EH (cell line): Measurements from ENCODE around the gene MPPE1.
"Not testable (repeated sequence)": the region's sequence is repeated elsewhere in the genome, so short reads cannot be mapped to it uniquely, and the experiment has no call there.

Experiments used
- DNase-seq: peaks from one replicate; pipeline ENCODE4 v3.0.0-alpha.2; 2015; ENCODE audit warnings: low read depth

The MPPE1 gene

GRCh38 chr18:11857177-11857887, 50.8 kb downstream of the MPPE1 start:
- peak; percentile 95 for DNase-seq

GRCh38 chr18:11854554-11854953, 53.6 kb downstream of the MPPE1 start:
- not testable (repeated sequence) for DNase-seq

GRCh38 chr18:11851806-11852337, 56.2 kb downstream of the MPPE1 start:
- DNase-seq, result peak; percentile 61

DNA sequence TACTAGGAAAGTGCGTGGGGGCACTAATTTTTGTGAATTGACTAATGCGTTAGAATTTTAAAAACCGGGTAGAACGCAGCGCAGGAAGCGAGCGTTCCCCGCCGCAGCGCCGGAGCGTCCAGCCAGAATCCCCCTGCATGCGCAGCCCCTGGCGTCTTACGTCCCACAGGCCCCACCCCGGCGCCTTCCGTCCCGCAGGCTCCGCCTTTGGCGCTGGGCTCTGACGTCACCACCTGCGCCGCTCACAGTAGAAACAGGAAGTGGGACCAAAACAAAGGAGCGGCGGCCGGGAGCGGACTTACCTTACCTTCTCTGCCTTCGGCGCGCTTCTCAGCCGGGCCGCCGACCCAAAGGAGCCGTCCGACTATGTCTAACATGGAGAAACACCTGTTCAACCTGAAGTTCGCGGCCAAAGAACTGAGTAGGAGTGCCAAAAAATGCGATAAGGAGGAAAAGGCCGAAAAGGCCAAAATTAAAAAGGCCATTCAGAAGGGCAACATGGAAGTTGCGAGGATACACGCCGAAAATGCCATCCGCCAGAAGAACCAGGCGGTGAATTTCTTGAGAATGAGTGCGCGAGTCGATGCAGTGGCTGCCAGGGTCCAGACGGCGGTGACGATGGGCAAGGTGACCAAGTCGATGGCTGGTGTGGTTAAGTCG, 56.8 kb downstream of the MPPE1 start, which contains the start of gene CHMP1B:
CHMP1B (plus strand) TSS at position 268 of the 660 bp plus-strand sequence; CDS start at position 367, 99 bp downstream.
- DNase-seq, result peak; percentile 96

DNA sequence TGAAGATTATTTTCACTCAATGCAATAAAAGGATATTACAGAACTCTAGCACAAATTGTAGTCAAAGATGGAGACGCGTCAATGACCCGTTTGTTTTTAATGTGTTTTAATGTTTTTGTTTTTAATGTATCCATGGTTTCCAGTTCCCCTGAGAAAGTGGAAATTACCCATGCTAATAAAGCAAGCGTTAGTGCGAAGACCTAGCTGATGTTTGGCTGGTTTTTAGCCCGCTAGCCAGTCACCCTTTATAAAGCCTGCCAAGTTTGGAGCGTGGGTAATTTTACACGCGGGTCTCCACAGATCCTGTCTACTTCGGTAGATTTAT, 57.3 kb downstream of the MPPE1 start:
- DNase-seq, result no peak

- peak; percentile 77 for DNase-seq
Measured at GRCh38 chr18:11849841-11850634, 58.1 kb downstream of the MPPE1 start.

DNA sequence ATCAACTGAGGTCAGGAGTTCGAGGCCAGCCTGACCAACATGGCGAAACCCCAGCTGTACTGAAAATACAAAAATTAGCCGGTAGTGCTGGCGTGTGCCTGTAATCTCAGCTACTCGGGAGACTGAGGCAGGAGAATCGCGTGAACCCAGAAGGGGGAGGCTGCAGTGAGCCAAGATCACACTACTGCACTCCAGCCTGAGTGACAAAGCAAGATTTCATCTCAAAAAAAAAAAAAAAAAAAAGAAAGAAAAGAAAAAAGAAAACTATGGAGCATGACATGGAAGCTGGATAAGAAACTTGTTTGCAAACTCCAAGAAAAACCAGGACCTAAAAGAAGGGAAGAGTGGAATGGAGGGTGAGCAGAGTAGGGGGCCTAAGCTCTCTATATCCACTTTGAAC, 58.8 kb downstream of the MPPE1 start:
- no peak for DNase-seq

- DNase-seq, result no peak
Measured at GRCh38 chr18:11847811-11848210, 60.3 kb downstream of the MPPE1 start.

DNA sequence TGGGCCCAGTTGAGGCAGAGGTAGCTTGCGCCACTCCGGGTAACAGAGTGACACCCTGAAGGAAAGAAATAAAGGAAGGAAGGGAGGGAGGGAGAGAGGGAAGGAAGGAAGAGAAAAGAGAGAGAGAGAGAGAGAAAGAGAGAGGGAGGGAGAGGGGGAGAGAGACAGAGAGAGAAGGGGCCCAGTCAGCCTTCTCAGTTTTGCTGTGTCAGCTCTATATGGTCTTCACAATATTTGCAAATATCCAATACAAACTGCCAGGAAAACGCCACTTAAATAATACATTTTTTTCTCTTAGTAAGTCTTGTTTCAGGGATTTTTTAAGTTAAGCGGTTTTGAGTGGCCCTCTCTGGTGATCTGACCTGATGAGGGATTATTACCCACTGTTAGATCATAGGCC, 62.5 kb downstream of the MPPE1 start:
- no peak for DNase-seq

DNA sequence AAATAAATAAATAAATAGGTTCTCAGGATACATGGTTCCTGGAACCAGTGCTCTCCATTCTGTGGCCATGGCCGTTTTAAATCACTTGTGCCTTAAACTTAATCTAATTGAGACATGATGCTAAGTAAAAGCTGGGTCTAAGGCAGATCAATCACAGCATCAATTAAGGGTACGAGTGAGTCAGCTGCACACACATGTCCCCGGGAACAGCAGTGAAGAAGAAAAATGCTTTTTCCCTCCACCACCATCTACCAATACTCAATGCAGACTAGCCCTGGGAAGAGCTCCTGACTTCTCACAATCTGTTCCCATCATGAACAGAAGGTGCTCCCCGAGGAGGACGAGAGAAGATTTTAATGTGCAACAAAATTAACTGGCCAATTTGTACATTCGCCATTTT, 63.7 kb downstream of the MPPE1 start:
- DNase-seq, result no peak

- no peak for DNase-seq
Measured at GRCh38 chr18:11842562-11842961, 65.6 kb downstream of the MPPE1 start.

DNA sequence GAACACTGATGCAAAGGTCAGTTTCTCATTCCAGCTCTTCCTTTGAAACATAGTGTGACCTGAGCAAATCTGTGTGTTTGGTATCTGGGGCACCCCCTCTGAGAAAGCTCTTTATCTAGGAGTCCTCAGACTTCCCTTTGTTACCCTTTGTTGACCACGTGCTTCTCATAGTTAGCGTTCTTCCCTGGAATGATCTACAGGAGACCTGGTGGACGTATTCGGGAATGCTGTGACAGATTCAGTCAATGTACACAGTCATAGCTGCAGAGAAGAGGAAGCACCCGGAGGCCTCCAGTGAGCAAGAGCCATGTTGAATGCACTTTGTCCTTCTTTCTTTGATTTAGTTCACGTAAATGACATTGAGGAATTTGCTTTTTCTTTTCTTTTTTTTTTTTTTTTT, 67.6 kb downstream of the MPPE1 start:
- DNase-seq, result no peak

DNA sequence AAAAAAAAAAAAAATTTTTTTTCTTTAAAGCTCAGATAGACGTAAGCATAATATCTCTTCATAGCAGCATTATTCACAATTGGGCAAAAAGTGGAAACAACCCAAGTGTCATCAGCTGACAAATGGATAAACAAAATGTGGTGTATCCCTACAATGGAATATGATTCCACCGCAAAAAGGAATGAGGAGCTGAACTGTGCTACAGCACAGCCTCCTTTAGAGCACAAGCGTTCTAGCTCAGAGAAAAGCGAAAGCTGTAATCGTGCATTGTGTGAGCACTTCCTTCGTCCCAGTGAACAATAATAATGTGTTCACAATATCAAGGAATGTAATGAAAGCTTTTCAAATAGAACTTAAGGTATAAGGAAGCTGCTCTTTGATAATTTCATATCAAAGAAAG, 68.6 kb downstream of the MPPE1 start:
- DNase-seq, result no peak

DNA sequence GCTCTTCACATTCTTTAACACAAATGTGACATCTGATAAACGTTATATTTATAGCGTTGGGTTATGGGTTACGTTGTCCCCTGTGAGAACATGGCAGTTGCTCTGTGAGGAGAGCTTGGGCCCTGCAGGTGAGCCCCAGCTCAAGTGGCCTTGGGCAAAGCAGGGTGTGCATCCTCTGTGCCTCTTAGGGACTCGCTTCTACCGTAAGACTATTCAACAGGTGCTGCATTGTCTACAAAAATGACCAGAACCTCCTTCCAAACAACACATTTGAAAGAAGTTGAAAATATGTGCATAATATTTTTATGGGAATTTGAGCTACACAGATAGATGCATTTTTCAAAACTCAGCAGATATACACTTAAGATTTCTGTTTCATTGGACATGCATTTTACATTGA, 73.3 kb downstream of the MPPE1 start:
- DNase-seq, result no peak
